ENCODE data around the gene CYB5RL.

DNA sequence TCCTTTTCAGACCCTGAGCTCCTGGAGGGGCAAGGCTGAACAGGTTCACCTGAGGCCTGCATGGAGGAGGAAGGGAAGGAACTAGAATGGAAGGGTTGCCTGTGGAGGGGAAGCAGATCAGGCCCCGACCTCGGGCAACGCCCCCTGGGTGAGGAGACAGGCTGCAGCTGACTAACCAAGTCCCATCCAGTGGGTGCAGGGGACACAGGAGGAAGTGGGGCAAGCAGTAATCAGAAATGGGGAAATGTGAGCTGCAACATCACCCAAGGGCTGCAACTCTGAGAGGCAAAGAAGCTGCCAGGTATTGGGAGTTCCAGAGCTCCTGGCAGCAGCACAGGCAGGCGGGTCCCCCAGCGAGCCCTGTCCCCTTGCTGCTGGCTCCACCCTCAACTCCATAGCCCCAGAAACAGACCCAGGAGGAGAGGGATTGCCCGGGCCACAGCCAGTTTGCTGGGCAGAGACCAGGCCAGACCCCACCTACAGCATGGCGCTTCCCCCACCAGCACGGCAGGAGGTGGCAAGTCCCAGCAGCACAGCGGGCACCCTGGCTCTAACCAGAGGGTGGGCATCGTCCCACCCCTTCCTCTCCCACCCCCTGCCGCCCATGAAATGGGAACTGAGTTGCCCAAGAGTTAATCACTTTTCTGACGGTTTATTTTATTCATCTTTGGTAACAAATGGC is 38.7 kb upstream of the CYB5RL start:
- no peak for TF ChIP-seq TAF1 (IDR thresholded peaks at IDR 0.05; ENCODE audit: borderline replicate concordance, insufficient read depth, low read length)
- no peak for TF ChIP-seq SIN3A (IDR thresholded peaks at IDR 0.05; ENCODE audit: borderline replicate concordance, insufficient read depth, low read length)

Measured in PFSK-1 (cell line).